ENCODE data around the gene RCAN3. TPM values are rescaled to one million over a fixed set of nuclear protein-coding genes. Genes with fewer than 3 reads are reported as not detected.

RCAN3 gene
- total and polyA plus RNA-seq, 4 experiments from 2014 or later = 112 to 178 (median 147) TPM

- H3K9me3 Mint-ChIP-seq = no peaks in the 10 kb centered on the region
- peaks cover 4 to 10% of the 10 kb centered on the region in 2 donors for H3K27me3 Mint-ChIP-seq
- peak within 1 kb of the TSS in 5 of 7 donors; percentile 51 to 89 (median 67) for H3K27ac Mint-ChIP-seq
- peaks cover 4 to 16% (median 11%) of the 10 kb centered on the region in 4 donors for H3K4me1 Mint-ChIP-seq
- DNase-seq = peak; percentile 18 to 56 (median 32)
- no peaks in the 10 kb centered on the region for H3K9me3 ChIP-seq (ENCODE audit: control insufficient read depth in 1 of 2, low read length in 2 of 2)
- ChIA-PET CTCF (ENCODE audit: partially characterized antibody) (interaction anchor here (0.9 to 1.7 kb wide), 2 partner anchors 10 to 133 kb away, joined by 4 to 7 read pairs; no protein-coding TSS in a partner anchor), POLR2A (ENCODE audit: partially characterized antibody) (interaction anchor here (0.9 to 1.1 kb wide), 2 partner anchors 15 to 141 kb away, joined by 4 to 6 read pairs; partner anchors contain the start of gene NIPAL3)
- peaks cover 13% of the 10 kb centered on the region for H3K4me1 ChIP-seq (ENCODE audit: insufficient read depth, low read length)
- H3K4me3 Mint-ChIP-seq = peak within 1 kb of the TSS; percentile 75 to 87 (median 84)
- no peaks in the 10 kb centered on the region for H3K27me3 ChIP-seq (ENCODE audit: insufficient read depth, low read length)
- H3K36me3 ChIP-seq (ENCODE audit: insufficient read depth, low read length) = no peaks in the 10 kb centered on the region
- H3K4me3 ChIP-seq (ENCODE audit: low read length in 2 of 2) = peak within 1 kb of the TSS in 1 of 2 donors; percentile 32
- H3K27ac ChIP-seq (ENCODE audit: low read depth, low read length) = no peak within 1 kb of the TSS
- no peaks in the 10 kb centered on the region for H3K36me3 Mint-ChIP-seq
- intact Hi-C loops (cut with micrococcal nuclease) = no loop called here
Observed at GRCh38 chr1:24555591-24556413, 53.2 kb downstream of the RCAN3 start, which contains the start of gene NCMAP. Gene NCMAP (plus strand): TSS chr1:24556087. CDS start chr1:24595431, 39,344 bp downstream.

DNA sequence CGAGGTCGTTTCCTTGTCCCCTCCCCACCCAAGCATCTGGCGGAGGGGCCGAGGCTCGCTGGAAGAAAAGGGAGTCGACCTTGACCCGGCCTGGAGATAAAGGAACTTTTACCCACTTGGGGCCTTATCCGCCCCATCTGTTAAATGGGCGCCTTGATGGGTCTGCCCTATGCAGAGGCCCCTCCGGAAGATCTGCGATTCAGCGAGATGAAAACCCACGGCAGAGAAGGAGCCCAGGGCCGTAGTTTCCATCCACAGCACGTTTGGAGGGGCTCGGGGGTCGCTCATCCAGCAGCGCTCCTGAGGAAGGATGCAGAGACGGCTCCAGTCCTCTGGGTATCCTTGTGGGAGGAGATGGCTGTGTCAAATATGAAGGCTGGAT is 53.8 kb downstream of the RCAN3 start:
- ChIA-PET POLR2A (ENCODE audit: partially characterized antibody) (no interaction called here), CTCF (ENCODE audit: partially characterized antibody) (no interaction called here)
- intact Hi-C loops (cut with micrococcal nuclease) = no loop called here
- Mint-ChIP-seq H3K9me3 (no peaks in the 10 kb centered on the region), H3K27me3 (peaks cover 4 to 10% of the 10 kb centered on the region in 2 donors), H3K4me3 (peak overlapping the region; percentile 34 to 78 (median 54)), H3K36me3 (no peaks in the 10 kb centered on the region), H3K4me1 (peaks cover 4 to 16% (median 11%) of the 10 kb centered on the region in 4 donors), H3K27ac (peak overlapping the region in 2 of 7 donors; percentile 19 to 30)
- DNase-seq = peak in 1 of 5 donors; percentile 31
- Histone ChIP-seq H3K27me3 (ENCODE audit: insufficient read depth, low read length) (no peaks in the 10 kb centered on the region), H3K9me3 (ENCODE audit: control insufficient read depth in 1 of 2, low read length in 2 of 2) (no peaks in the 10 kb centered on the region), H3K27ac (ENCODE audit: low read depth, low read length) (no peak overlapping the region), H3K4me3 (ENCODE audit: low read length in 2 of 2) (peak overlapping the region in 1 of 2 donors; percentile 32), H3K4me1 (ENCODE audit: insufficient read depth, low read length) (peaks cover 13% of the 10 kb centered on the region), H3K36me3 (ENCODE audit: insufficient read depth, low read length) (no peaks in the 10 kb centered on the region)

DNA sequence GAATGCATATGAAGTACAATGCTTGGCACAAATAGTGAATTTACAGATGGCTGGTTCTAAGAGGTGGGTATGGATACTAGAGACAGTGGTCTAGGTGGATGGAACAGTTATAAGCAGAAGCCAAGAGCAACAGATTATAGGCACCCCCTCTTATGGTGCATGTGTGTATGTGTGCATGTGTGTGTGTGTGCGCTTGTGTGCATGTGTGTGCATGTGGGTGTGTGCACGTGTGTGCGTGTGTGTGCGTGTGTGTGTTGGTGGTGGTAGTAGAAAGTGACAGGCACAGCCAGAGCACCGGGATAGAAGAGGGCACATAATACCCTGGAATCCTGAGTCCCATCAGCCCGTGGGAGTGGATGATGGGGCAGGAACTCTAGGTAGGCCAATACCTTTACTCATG is 54.6 kb downstream of the RCAN3 start:
- Histone ChIP-seq H3K9me3 (ENCODE audit: control insufficient read depth in 1 of 2, low read length in 2 of 2) (no peaks in the 10 kb centered on the region), H3K4me3 (ENCODE audit: low read length in 2 of 2) (no peak overlapping the region), H3K4me1 (ENCODE audit: insufficient read depth, low read length) (peaks cover 13% of the 10 kb centered on the region), H3K36me3 (ENCODE audit: insufficient read depth, low read length) (no peaks in the 10 kb centered on the region), H3K27ac (ENCODE audit: low read depth, low read length) (no peak overlapping the region), H3K27me3 (ENCODE audit: insufficient read depth, low read length) (no peaks in the 10 kb centered on the region)
- no peaks in the 10 kb centered on the region for H3K36me3 Mint-ChIP-seq
- H3K27me3 Mint-ChIP-seq = peaks cover 4 to 10% of the 10 kb centered on the region in 2 donors
- H3K4me3 Mint-ChIP-seq = peak overlapping the region in 4 of 8 donors; percentile 11 to 62 (median 24)
- no peak for DNase-seq
- peaks cover 4 to 16% (median 11%) of the 10 kb centered on the region in 4 donors for H3K4me1 Mint-ChIP-seq
- CTCF ChIA-PET (ENCODE audit: partially characterized antibody) = interaction anchor here (1.9 kb wide), 1 partner anchor 30 kb away, joined by 7 read pairs; no protein-coding TSS in a partner anchor
- H3K9me3 Mint-ChIP-seq = no peaks in the 10 kb centered on the region
- intact Hi-C loops (cut with micrococcal nuclease) = no loop called here
- no peak overlapping the region for H3K27ac Mint-ChIP-seq
- POLR2A ChIA-PET (ENCODE audit: partially characterized antibody) = interaction anchor here (1.2 kb wide), 1 partner anchor 166 kb away, joined by 3 read pairs; no protein-coding TSS in a partner anchor

- H3K27ac Mint-ChIP-seq = no peak overlapping the region
- POLR2A ChIA-PET (ENCODE audit: partially characterized antibody) = interaction anchor here (1.2 kb wide), 1 partner anchor 166 kb away, joined by 3 read pairs; no protein-coding TSS in a partner anchor
- no peaks in the 10 kb centered on the region for H3K9me3 Mint-ChIP-seq
- peaks cover 4 to 10% of the 10 kb centered on the region in 2 donors for H3K27me3 Mint-ChIP-seq
- Histone ChIP-seq H3K27ac (ENCODE audit: low read depth, low read length) (no peak overlapping the region), H3K4me1 (ENCODE audit: insufficient read depth, low read length) (peaks cover 13% of the 10 kb centered on the region), H3K36me3 (ENCODE audit: insufficient read depth, low read length) (no peaks in the 10 kb centered on the region), H3K4me3 (ENCODE audit: low read length in 2 of 2) (no peak overlapping the region), H3K27me3 (ENCODE audit: insufficient read depth, low read length) (no peaks in the 10 kb centered on the region), H3K9me3 (ENCODE audit: control insufficient read depth in 1 of 2, low read length in 2 of 2) (no peaks in the 10 kb centered on the region)
- CTCF ChIA-PET (ENCODE audit: partially characterized antibody) = interaction anchor here (1.9 kb wide), 1 partner anchor 29 kb away, joined by 7 read pairs; no protein-coding TSS in a partner anchor
- no peak overlapping the region for H3K4me3 Mint-ChIP-seq
- H3K4me1 Mint-ChIP-seq = peaks cover 4 to 20% (median 11%) of the 10 kb centered on the region in 4 donors
- DNase-seq = no peak
- no peaks in the 10 kb centered on the region for H3K36me3 Mint-ChIP-seq
- intact Hi-C loops (cut with micrococcal nuclease) = no loop called here
Observed at GRCh38 chr1:24557711-24558131, 55.1 kb downstream of the RCAN3 start.

DNA sequence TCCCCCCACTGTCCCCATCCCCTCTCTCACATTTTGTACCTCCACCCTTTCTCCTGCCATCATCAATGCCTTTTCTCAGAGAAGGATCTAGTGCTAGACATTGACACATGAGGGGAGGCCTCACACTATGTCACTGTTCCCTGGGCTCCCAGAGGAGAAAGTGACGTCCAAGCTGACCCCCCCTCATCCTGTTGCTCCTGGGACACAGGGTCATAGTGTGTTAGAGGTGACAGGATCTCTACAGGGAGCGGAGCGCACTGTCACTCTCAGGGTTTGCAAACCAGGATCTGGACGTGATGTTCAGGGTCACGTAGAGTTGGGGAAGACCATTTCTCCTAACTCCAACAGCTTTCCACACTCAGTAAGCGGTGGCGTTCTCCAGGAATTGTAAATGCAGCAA is 55.8 kb downstream of the RCAN3 start:
- peaks cover 6 to 22% (median 11%) of the 10 kb centered on the region in 4 donors for H3K4me1 Mint-ChIP-seq
- Histone ChIP-seq H3K9me3 (ENCODE audit: control insufficient read depth in 1 of 2, low read length in 2 of 2) (no peaks in the 10 kb centered on the region), H3K36me3 (ENCODE audit: insufficient read depth, low read length) (no peaks in the 10 kb centered on the region), H3K4me1 (ENCODE audit: insufficient read depth, low read length) (peaks cover 13% of the 10 kb centered on the region), H3K27me3 (ENCODE audit: insufficient read depth, low read length) (no peaks in the 10 kb centered on the region), H3K4me3 (ENCODE audit: low read length in 2 of 2) (no peak overlapping the region), H3K27ac (ENCODE audit: low read depth, low read length) (no peak overlapping the region)
- no peak overlapping the region for H3K4me3 Mint-ChIP-seq
- H3K9me3 Mint-ChIP-seq = no peaks in the 10 kb centered on the region
- peaks cover 4 to 10% of the 10 kb centered on the region in 2 donors for H3K27me3 Mint-ChIP-seq
- intact Hi-C loops (cut with micrococcal nuclease) = no loop called here
- ChIA-PET CTCF (ENCODE audit: partially characterized antibody) (interaction anchor here (1.9 kb wide), 1 partner anchor 29 kb away, joined by 7 read pairs; no protein-coding TSS in a partner anchor), POLR2A (ENCODE audit: partially characterized antibody) (interaction anchor here (1.2 kb wide), 1 partner anchor 167 kb away, joined by 3 read pairs; no protein-coding TSS in a partner anchor)
- DNase-seq = no peak
- H3K36me3 Mint-ChIP-seq = no peaks in the 10 kb centered on the region
- no peak overlapping the region for H3K27ac Mint-ChIP-seq

DNA sequence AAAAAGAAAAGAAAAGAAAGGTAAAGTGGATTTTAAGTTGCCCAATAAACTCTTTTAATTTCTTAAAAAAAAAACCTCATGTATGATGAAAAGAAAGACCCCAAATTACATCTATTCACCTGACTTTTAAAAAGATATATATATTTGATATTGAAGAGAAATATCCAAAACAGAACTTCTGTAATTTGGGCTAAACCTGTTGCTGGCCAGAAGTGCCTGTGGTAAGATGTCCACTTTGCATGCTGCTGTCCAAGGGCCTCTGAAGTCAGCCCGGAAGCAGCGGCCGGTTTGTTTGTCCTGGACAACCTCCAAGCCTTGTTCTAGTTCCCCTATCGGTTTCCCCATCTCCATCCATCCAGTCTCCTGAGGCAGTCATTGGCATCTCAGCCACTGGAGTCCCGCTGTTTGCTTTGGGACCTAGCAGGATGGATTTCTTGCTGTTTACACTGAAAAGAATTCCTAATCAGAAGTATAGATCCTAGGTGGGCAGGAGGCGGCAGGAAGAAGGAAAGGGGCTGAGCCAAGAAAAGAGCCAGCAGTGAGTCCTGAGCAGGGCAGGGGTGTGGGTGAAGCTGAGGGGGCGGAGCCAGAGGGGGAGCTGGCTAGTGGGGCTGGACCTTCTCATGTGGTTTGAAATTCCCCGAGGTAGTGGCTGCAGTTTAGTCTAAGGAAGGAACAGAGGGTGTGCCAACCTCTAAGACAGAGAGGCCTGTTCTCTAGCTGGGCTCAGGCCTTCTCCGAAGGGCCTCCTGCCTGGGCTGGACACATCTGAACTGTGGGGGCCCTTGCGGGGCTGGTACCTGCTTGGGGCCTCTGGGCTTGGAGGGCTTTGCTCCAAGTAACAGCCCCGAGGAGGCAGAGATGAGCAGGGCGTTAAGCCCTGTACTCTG is 56.5 kb downstream of the RCAN3 start:
- Histone ChIP-seq H3K27ac (ENCODE audit: low read depth, low read length) (no peak overlapping the region), H3K27me3 (ENCODE audit: insufficient read depth, low read length) (no peaks in the 10 kb centered on the region), H3K4me1 (ENCODE audit: insufficient read depth, low read length) (peaks cover 13% of the 10 kb centered on the region), H3K36me3 (ENCODE audit: insufficient read depth, low read length) (no peaks in the 10 kb centered on the region), H3K9me3 (ENCODE audit: control insufficient read depth in 1 of 2, low read length in 2 of 2) (no peaks in the 10 kb centered on the region), H3K4me3 (ENCODE audit: low read length in 2 of 2) (no peak overlapping the region)
- ChIA-PET CTCF (ENCODE audit: partially characterized antibody) (interaction anchor here (0.7 kb wide), 1 partner anchor 16 kb away, joined by 4 read pairs; no protein-coding TSS in a partner anchor), POLR2A (ENCODE audit: partially characterized antibody) (no interaction called here)
- H3K4me1 Mint-ChIP-seq = peaks cover 6 to 22% (median 11%) of the 10 kb centered on the region in 4 donors
- H3K27me3 Mint-ChIP-seq = peaks cover 4 to 10% of the 10 kb centered on the region in 2 donors
- no peaks in the 10 kb centered on the region for H3K9me3 Mint-ChIP-seq
- H3K27ac Mint-ChIP-seq = no peak overlapping the region
- no peak for DNase-seq
- no peaks in the 10 kb centered on the region for H3K36me3 Mint-ChIP-seq
- intact Hi-C loops (cut with micrococcal nuclease) = no loop called here
- H3K4me3 Mint-ChIP-seq = no peak overlapping the region
